ENCODE data around the gene BRPF1.

DNA sequence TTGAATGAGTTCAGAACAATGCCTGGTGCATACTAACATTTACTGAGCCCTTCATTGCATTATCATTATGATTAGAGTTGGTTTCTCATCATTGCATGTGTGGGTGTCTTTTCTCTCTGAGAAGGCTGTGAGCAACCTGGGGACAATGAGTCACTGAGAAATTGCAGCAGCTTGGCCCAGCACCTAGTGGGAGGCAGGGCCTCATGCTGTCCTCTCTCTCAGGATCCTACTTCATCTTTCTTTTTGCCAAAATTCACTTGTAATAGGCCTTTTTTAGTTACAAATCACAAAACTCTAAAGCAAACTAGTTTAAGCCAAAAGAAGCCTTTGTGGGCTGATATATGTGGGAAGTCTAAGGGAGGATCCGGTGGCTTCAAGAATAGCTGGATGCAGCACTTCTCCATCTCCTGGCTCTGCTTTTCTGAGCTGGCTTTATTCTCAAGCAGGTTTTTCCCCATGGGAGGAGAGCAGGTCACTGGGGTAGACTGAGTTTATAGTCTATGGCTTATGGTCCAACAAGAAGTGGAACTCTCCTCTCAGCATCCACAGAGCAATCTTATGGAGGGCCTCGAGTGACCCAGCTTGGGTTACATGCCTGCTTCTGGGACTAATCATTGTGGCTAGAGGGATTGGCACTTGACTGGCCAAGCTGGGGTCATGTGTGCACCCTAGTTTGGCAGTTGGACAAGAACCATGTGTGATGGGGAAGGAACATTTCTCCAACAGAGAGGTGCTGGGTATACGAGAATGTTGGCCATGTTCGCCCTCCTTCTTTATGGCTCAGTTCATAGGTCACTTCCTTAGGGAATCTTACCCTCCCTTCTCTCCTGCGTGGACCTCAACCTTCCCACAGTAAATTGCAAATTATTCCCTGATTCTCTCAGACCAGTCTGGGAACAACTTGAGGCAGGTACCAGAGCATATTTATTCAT is 46.9 kb downstream of the BRPF1 start:
- TF ChIP-seq, protein P1, sequence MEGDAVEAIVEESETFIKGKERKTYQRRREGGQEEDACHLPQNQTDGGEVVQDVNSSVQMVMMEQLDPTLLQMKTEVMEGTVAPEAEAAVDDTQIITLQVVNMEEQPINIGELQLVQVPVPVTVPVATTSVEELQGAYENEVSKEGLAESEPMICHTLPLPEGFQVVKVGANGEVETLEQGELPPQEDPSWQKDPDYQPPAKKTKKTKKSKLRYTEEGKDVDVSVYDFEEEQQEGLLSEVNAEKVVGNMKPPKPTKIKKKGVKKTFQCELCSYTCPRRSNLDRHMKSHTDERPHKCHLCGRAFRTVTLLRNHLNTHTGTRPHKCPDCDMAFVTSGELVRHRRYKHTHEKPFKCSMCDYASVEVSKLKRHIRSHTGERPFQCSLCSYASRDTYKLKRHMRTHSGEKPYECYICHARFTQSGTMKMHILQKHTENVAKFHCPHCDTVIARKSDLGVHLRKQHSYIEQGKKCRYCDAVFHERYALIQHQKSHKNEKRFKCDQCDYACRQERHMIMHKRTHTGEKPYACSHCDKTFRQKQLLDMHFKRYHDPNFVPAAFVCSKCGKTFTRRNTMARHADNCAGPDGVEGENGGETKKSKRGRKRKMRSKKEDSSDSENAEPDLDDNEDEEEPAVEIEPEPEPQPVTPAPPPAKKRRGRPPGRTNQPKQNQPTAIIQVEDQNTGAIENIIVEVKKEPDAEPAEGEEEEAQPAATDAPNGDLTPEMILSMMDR (IDR thresholded peaks at IDR 0.05) = no peak
- no peak for TF ChIP-seq EZH2 (IDR thresholded peaks at IDR 0.05)
